ENCODE results near the gene LRMDA. TPM values are rescaled to one million over a fixed set of nuclear protein-coding genes. Genes with fewer than 3 reads are reported as not detected.

LRMDA gene
- total RNA-seq, 4 donors from 2014 or later = 9.8 to 18.6 (median 15.8) TPM

- H3K27ac ChIP-seq = no peak overlapping the region
- no peak overlapping the region for H3K4me3 ChIP-seq
- H3K9me3 ChIP-seq = peaks cover 0 to 8% (median under 1%) of the 10 kb centered on the region in 4 donors
- DNase-seq (ENCODE audit: low spot score in 2 of 2) = no peak
- H3K4me1 ChIP-seq = no peaks in the 10 kb centered on the region
- 64 to 65% methylated on average over 4 of the region's 4 CpGs for WGBS, 2 donors
- no peaks in the 10 kb centered on the region for H3K36me3 ChIP-seq
- no peak for TF ChIP-seq EP300 (IDR thresholded peaks at IDR 0.05)
- TF ChIP-seq POLR2A (IDR thresholded peaks at IDR 0.05) = no peak
- TF ChIP-seq CTCF (IDR thresholded peaks at IDR 0.05) = no peak
- H3K27me3 ChIP-seq = no peaks in the 10 kb centered on the region
Observed at GRCh38 chr10:76265441-76266113, 834.2 kb downstream of the LRMDA start.

- 57 to 74% methylated on average over 5 of the region's 5 CpGs for WGBS, 2 donors
- H3K4me3 ChIP-seq = no peak overlapping the region
- H3K27me3 ChIP-seq = no peaks in the 10 kb centered on the region
- no peaks in the 10 kb centered on the region for H3K9me3 ChIP-seq
- DNase-seq (ENCODE audit: low spot score in 2 of 2) = no peak
- no peak overlapping the region for H3K27ac ChIP-seq
- TF ChIP-seq POLR2A (IDR thresholded peaks at IDR 0.05) (no peak), EP300 (IDR thresholded peaks at IDR 0.05) (no peak), CTCF (IDR thresholded peaks at IDR 0.05) (no peak)
- no peaks in the 10 kb centered on the region for H3K4me1 ChIP-seq
- H3K36me3 ChIP-seq = peaks cover 0 to 8% (median 0%) of the 10 kb centered on the region in 3 donors
Observed at GRCh38 chr10:76268530-76268929, 837.1 kb downstream of the LRMDA start.

GRCh38 chr10:76268954-76269353 lies 837.5 kb downstream of the LRMDA start:
- H3K4me3 ChIP-seq = no peak overlapping the region
- H3K27ac ChIP-seq = no peak overlapping the region
- TF ChIP-seq EP300 (IDR thresholded peaks at IDR 0.05) (no peak), CTCF (IDR thresholded peaks at IDR 0.05) (no peak), POLR2A (IDR thresholded peaks at IDR 0.05) (no peak)
- no peaks in the 10 kb centered on the region for H3K9me3 ChIP-seq
- no peaks in the 10 kb centered on the region for H3K4me1 ChIP-seq
- DNase-seq (ENCODE audit: low spot score in 2 of 2) = no peak
- 72 to 73% methylated on average over 5 of the region's 5 CpGs for WGBS, 2 donors
- H3K36me3 ChIP-seq = peaks cover 0 to 8% (median 0%) of the 10 kb centered on the region in 3 donors
- no peaks in the 10 kb centered on the region for H3K27me3 ChIP-seq

GRCh38 chr10:76270464-76270863 lies 839.0 kb downstream of the LRMDA start:
- TF ChIP-seq CTCF (IDR thresholded peaks at IDR 0.05) (no peak), POLR2A (IDR thresholded peaks at IDR 0.05) (no peak), EP300 (IDR thresholded peaks at IDR 0.05) (no peak)
- Histone ChIP-seq H3K4me1 (no peaks in the 10 kb centered on the region), H3K27me3 (no peaks in the 10 kb centered on the region), H3K36me3 (peaks cover 0 to 8% (median 0%) of the 10 kb centered on the region in 3 donors), H3K9me3 (peaks cover 0 to 15% (median 3%) of the 10 kb centered on the region in 4 donors), H3K4me3 (no peak overlapping the region), H3K27ac (no peak overlapping the region)
- WGBS, 2 donors = 62 to 70% methylated on average over 5 of the region's 5 CpGs
- no peak for DNase-seq (ENCODE audit: low spot score in 2 of 2)

- Histone ChIP-seq H3K4me1 (no peaks in the 10 kb centered on the region), H3K4me3 (no peak overlapping the region), H3K9me3 (peaks cover 0 to 25% (median 4%) of the 10 kb centered on the region in 4 donors), H3K27ac (no peak overlapping the region), H3K36me3 (peaks cover 0 to 8% (median 0%) of the 10 kb centered on the region in 3 donors), H3K27me3 (no peaks in the 10 kb centered on the region)
- DNase-seq (ENCODE audit: low spot score in 2 of 2) = no peak
- TF ChIP-seq POLR2A (IDR thresholded peaks at IDR 0.05) = no peak
- no peak for TF ChIP-seq CTCF (IDR thresholded peaks at IDR 0.05)
- TF ChIP-seq EP300 (IDR thresholded peaks at IDR 0.05) = no peak
Observed at GRCh38 chr10:76274933-76275332, 843.5 kb downstream of the LRMDA start.

All from tibial nerve (tissue), 4 donors.